ENCODE results near the gene CORO7. TPM values are rescaled to one million over a fixed set of nuclear protein-coding genes. Genes with fewer than 3 reads are reported as not detected.

The CORO7 gene
- total RNA-seq, 1 donor from 2014 or later = 30.9 TPM

DNA sequence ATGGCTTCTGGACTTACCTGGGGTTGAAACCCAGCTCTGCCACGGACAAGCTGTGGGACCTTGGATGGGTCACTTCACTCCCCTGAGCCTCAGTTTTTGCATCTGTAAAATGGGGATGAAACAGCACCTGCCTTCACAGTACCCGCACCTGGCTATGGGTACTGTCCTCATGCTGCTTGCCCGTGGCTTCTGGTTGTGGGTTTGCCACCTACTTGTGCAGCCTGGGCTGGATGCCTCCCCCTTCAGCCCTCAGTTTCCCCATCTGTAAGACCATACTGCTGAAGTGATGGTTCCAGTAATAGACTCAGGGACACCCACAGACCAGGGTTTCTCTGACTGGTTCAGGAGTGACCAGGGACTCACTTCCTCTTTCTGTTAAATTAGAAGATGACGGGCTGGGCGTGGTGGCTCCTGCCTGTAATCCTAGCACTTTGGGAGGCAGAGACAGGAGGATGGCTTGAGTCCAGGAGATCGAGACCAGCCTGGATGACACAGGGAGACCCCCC lies 91.1 kb downstream of the CORO7 start:
- Histone ChIP-seq H3K27ac (peak overlapping the region; percentile 88), H3K9me3 (no peaks in the 10 kb centered on the region), H3K36me3 (no peaks in the 10 kb centered on the region), H3K4me3 (no peak overlapping the region), H3K4me1 (peaks cover 88% of the 10 kb centered on the region), H3K27me3 (no peaks in the 10 kb centered on the region)
- TF ChIP-seq POLR2AphosphoS5 (IDR thresholded peaks at IDR 0.05; ENCODE audit: insufficient read depth in 1 of 2, low read depth in 1 of 2) = no peak
- TF ChIP-seq, protein P1, sequence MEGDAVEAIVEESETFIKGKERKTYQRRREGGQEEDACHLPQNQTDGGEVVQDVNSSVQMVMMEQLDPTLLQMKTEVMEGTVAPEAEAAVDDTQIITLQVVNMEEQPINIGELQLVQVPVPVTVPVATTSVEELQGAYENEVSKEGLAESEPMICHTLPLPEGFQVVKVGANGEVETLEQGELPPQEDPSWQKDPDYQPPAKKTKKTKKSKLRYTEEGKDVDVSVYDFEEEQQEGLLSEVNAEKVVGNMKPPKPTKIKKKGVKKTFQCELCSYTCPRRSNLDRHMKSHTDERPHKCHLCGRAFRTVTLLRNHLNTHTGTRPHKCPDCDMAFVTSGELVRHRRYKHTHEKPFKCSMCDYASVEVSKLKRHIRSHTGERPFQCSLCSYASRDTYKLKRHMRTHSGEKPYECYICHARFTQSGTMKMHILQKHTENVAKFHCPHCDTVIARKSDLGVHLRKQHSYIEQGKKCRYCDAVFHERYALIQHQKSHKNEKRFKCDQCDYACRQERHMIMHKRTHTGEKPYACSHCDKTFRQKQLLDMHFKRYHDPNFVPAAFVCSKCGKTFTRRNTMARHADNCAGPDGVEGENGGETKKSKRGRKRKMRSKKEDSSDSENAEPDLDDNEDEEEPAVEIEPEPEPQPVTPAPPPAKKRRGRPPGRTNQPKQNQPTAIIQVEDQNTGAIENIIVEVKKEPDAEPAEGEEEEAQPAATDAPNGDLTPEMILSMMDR (IDR thresholded peaks at IDR 0.05) = no peak
- no peak for TF ChIP-seq POLR2A (IDR thresholded peaks at IDR 0.05)
- DNase-seq (ENCODE audit: extremely low spot score in 2 of 2) = no peak
- intact Hi-C loops (cut with DNase I) = no loop called here

DNA sequence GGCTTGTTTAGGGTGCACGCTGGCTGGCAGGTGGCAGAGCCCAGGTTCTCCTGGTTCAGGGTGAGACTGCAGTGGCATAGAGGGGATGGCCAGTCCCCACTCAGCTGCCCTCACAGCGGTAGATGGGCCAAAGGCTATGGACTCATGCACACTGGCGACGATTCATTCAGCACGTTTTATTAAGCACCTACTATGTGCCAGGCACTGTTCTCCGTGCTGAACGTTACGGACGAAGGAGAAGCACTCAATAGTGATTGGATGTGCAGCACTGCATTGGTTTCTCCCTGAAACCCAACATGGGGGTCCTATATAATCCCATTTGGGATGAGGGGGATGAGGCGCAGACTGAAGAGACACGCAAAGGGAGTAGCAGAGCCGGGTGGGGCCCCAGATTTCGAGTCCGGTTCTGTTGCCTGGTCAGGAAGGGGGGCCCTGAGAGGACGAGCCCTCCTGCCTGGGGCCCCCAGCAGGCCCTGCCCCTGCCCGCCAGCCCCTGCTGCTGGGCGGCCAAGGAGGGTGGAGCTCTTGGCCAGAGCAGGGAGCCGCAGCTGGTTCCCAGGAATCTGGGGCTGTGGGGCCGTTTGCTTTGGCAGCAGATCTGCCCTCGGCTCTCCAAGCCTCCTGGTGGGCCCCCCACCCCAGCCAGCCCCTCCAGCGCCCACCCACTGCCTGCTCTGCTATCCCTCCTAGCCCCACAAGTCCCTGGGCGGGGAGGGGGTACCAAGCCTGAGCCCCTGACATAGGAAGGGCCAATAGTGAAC lies 91.7 kb downstream of the CORO7 start:
- TF ChIP-seq, protein P1 (IDR thresholded peaks at IDR 0.05) = no peak
- TF ChIP-seq POLR2A (IDR thresholded peaks at IDR 0.05) (no peak), POLR2AphosphoS5 (IDR thresholded peaks at IDR 0.05; ENCODE audit: insufficient read depth in 1 of 2, low read depth in 1 of 2) (no peak)

DNA sequence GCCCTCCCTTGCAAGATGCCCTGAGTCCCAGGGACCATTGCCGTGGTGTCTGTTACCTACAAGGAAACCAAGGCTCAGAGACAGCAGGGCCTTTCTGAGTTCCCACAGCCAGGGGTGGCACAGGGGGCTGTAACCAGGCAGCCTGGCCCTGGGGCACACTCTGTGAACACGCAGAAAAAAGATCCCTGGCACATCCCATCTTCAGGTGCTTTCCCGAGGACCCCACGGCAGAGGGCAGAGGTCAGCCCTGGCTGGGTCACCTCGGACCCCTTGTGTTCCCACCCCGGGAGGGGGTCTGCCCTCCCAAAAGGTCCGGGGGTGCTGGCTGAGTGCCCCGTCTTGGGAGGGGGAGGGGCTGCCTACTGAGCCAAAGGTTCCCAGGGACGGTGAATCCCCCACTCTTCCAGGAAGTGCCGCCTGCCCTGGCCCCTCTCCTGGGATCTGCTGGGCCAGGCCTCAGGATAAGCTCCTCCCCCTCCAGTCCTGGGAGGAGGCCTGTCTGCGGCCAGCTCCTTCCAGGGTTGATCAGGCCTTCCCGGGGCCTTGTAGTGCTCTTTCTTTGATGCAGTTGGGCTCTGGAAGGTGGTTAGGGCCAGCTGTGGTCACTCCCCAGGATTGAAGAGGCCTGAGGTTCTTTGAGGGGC lies 92.4 kb downstream of the CORO7 start:
- H3K27me3 ChIP-seq = no peaks in the 10 kb centered on the region
- DNase-seq (ENCODE audit: extremely low spot score in 2 of 2) = no peak
- peaks cover 91% of the 10 kb centered on the region for H3K4me1 ChIP-seq
- H3K27ac ChIP-seq = peak overlapping the region; percentile 88
- intact Hi-C loops (cut with DNase I) = no loop called here
- H3K4me3 ChIP-seq = no peak overlapping the region
- no peaks in the 10 kb centered on the region for H3K36me3 ChIP-seq
- no peaks in the 10 kb centered on the region for H3K9me3 ChIP-seq
- TF ChIP-seq, protein P1 (IDR thresholded peaks at IDR 0.05) = no peak
- TF ChIP-seq POLR2A (IDR thresholded peaks at IDR 0.05) (no peak), POLR2AphosphoS5 (IDR thresholded peaks at IDR 0.05; ENCODE audit: insufficient read depth in 1 of 2, low read depth in 1 of 2) (peak in 1 of 2 donors; percentile 28)

More for the DNA sequence above, 91.7 kb downstream of the CORO7 start:
- H3K27ac ChIP-seq = peak overlapping the region; percentile 88
- no peaks in the 10 kb centered on the region for H3K9me3 ChIP-seq
- no peak overlapping the region for H3K4me3 ChIP-seq
- H3K4me1 ChIP-seq = peaks cover 91% of the 10 kb centered on the region
- H3K36me3 ChIP-seq = no peaks in the 10 kb centered on the region
- intact Hi-C loops (cut with DNase I) = no loop called here
- no peaks in the 10 kb centered on the region for H3K27me3 ChIP-seq
- DNase-seq (ENCODE audit: extremely low spot score in 2 of 2) = no peak

DNA sequence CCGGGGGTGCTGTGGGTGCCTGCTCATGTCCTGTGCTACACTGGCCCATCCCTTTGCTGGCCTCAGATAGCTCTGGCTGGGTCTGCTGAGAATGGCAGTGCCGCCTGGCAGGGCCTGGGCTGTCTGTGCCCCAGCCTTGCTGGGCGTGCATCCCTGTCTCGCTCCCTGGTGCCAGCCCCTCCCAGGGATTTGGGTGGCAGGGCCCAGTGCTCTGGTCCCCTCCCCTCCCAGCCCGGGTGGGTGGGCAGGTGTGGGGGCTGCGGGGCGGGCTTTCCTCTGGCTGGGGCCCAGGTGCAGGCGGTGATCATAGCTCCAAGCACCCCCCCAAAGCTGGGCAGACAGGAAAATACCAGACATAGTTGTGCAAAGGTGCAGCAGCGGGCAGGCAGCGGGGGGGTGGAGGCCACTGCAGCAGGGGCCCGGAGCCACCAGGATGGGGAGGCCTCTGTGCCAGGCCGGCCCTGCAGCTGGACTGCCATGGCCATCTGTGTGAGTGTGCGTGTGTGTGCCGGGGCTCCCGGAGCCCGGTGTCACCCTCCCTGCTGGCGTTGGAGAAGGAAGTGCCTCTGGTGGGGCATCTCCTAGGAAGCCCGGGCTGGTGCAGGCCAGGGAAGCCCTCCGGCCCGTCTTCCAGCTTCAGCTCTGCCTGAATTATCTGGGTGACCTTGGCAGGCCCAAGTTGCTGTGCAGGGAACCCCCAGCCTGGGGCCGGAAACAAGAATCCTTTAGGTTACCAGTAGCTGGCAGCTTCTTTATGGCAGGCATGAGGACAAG lies 93.1 kb downstream of the CORO7 start:
- H3K4me1 ChIP-seq = peaks cover 91% of the 10 kb centered on the region
- peak overlapping the region; percentile 88 for H3K27ac ChIP-seq
- H3K36me3 ChIP-seq = no peaks in the 10 kb centered on the region
- no peaks in the 10 kb centered on the region for H3K9me3 ChIP-seq
- no peak for DNase-seq (ENCODE audit: extremely low spot score in 2 of 2)
- TF ChIP-seq, protein P1 (IDR thresholded peaks at IDR 0.05) = no peak
- TF ChIP-seq POLR2A (IDR thresholded peaks at IDR 0.05) (no peak), POLR2AphosphoS5 (IDR thresholded peaks at IDR 0.05; ENCODE audit: insufficient read depth in 1 of 2, low read depth in 1 of 2) (no peak)
- intact Hi-C loops (cut with DNase I) = no loop called here
- no peak overlapping the region for H3K4me3 ChIP-seq
- H3K27me3 ChIP-seq = no peaks in the 10 kb centered on the region

Measured in vagina (tissue), 2 donors.